Panc1 (cell line): Measurements from ENCODE around the gene MX1. TPM values are rescaled to one million over a fixed set of nuclear protein-coding genes. Genes with fewer than 3 reads are reported as not detected.

ENCODE experiments used
- ATAC-seq: fragments of 200-7000 bp; cut with Tn5 transposase; 2 replicates; pipeline ENCODE4 v1.9.1; 2020; ENCODE audit warnings: mild to moderate bottlenecking, moderate library complexity
- BruUV-seq: library from RNA; stranded (reverse); fragments of 400-500 nt; replicated peaks from 2 replicates; lab custom pipeline; 2021; lab: Mats Ljungman, UMichigan
- CTCF ChIA-PET: fragments of 300-600 bp; sonication (Branson Sonifier 250); formaldehyde crosslinking; loops from one replicate; lab custom pipeline; 2022; ENCODE audit warnings: antibody characterized with exemption; lab: Charles Lee
- POLR2A ChIA-PET: fragments of 300-600 bp; sonication (Branson Sonifier 250); formaldehyde crosslinking; loops from one replicate; lab custom pipeline; 2022; ENCODE audit warnings: antibody characterized with exemption; lab: Charles Lee
- DNase-seq: peaks from one replicate; pipeline ENCODE4 v3.0.0-alpha.2; 2010; ENCODE audit warnings: low read depth, low spot score
- H3K27ac ChIP-seq: 2 replicates; pipeline ENCODE4 v1.5.1; 2011; ENCODE audit warnings: mild to moderate bottlenecking, low read length, inconsistent platforms
- H3K27me3 ChIP-seq: fragments of 200-500 bp; sonication (Bioruptor generic); 2 replicates; pipeline ENCODE4 v1.6.0; 2014; ENCODE audit warnings: low read length, inconsistent platforms; ENCODE audit not compliant: control insufficient read depth, insufficient read depth
- H3K36me3 ChIP-seq: fragments of 200-500 bp; sonication (Bioruptor generic); 2 replicates; pipeline ENCODE4 v1.5.1; 2014; ENCODE audit warnings: inconsistent platforms, mild to moderate bottlenecking, low read length, moderate library complexity; ENCODE audit not compliant: control insufficient read depth, insufficient read depth
- H3K4me1 ChIP-seq: 2 replicates; pipeline ENCODE4 v1.5.1; 2011; ENCODE audit warnings: inconsistent platforms, mild to moderate bottlenecking, low read length, moderate library complexity; ENCODE audit not compliant: control insufficient read depth, insufficient read depth
- H3K4me3 ChIP-seq, 2 experiments: 2 replicates each; pipeline ENCODE4 v1.5.1; 2011 to 2012; ENCODE audit warnings: low read depth in 2 of 2, low read length in 2 of 2, mild to moderate bottlenecking in 2 of 2, inconsistent platforms in 1 of 2, moderate library complexity in 1 of 2
- H3K9me3 ChIP-seq: fragments of 200-500 bp; sonication (Bioruptor generic); 2 replicates; pipeline ENCODE4 v1.5.1; 2014; ENCODE audit warnings: low read depth, mild to moderate bottlenecking, inconsistent platforms, low read length, moderate library complexity; ENCODE audit not compliant: control insufficient read depth, insufficient read depth
- POLR2AphosphoS5 ChIP-seq: IDR thresholded peaks from 2 replicates; pipeline ENCODE4 v1.6.1; 2012; ENCODE audit warnings: mild to moderate bottlenecking, low read depth, low read length, moderate library complexity
- SIN3A ChIP-seq: IDR thresholded peaks from 2 replicates; pipeline ENCODE4 v1.6.1; 2012; ENCODE audit warnings: low read depth, mild to moderate bottlenecking, low read length, moderate library complexity, borderline replicate concordance; ENCODE audit not compliant: insufficient read depth
- TCF7L2 ChIP-seq: IDR thresholded peaks from 2 replicates; pipeline ENCODE4 v1.6.1; 2011; ENCODE audit warnings: mild to moderate bottlenecking, low read depth, low read length, inconsistent platforms
- in situ Hi-C: cut with HindIII; loops from 2 replicates; pipeline ENCODE4 v1.10.0; 2016; ENCODE audit warnings: low sequenced_read_pairs, low pct_unique_long_range_greater_than_20kb
- intact Hi-C: fragments of 100-400 bp; cut with micrococcal nuclease; formaldehyde crosslinking; loops from one replicate; pipeline ENCODE4 v1.10.0; 2022; ENCODE audit not compliant: unreplicated experiment
- total RNA-seq: library from RNA; stranded (reverse); gene quantifications from one replicate; pipeline ENCODE4 v1.2.1, GENCODE V29; 2021; ENCODE audit not compliant: unreplicated experiment
- TF ChIP-seq, protein P1 (sequence below): fragments of 450-650 bp; IDR thresholded peaks from 2 replicates; pipeline ENCODE4 v1.5.1; 2017; ENCODE audit warnings: mild to moderate bottlenecking
- TF ChIP-seq, protein P2 (sequence below), 2 experiments: IDR thresholded peaks; 2 replicates each; pipeline ENCODE4 v1.6.1; 2011 to 2012; ENCODE audit warnings: low read depth in 2 of 2, control low read depth in 1 of 2, low read length in 1 of 2, mild to moderate bottlenecking in 1 of 2, moderate library complexity in 1 of 2; ENCODE audit not compliant: insufficient read depth in 1 of 2

MX1 gene
- total RNA-seq, 1 experiment from 2014 or later, result 7.8 TPM

DNA sequence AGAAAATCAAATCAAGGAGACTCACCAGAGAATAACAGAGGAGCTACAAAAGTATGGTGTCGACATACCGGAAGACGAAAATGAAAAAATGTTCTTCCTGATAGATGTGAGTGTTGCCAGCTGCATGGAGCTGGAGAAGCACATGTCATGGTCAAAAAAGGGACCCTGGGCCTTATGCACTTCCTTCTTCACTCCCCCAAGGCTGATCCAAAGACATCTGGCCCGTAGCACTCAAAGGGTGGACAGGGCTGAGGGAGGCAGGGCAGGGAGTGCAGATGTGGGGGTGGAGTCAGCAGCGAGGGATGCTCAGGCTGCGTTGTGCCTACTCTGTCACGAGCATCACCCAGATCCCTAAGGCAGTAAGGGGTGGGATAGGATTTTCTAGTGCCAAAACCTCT, 19.4 kb downstream of the MX1 start:
- H3K36me3 ChIP-seq, result no peaks in the 10 kb centered on the region
- no peak overlapping the region for H3K4me3 ChIP-seq
- BruUV-seq, result no TSS peak
- ChIA-PET CTCF (no interaction called here), POLR2A (no interaction called here)
- H3K9me3 ChIP-seq, result no peaks in the 10 kb centered on the region
- ATAC-seq, result no peak
- no peak for DNase-seq
- no peak for TF ChIP-seq TCF7L2
- no peak for TF ChIP-seq SIN3A
- TF ChIP-seq, protein P1, sequence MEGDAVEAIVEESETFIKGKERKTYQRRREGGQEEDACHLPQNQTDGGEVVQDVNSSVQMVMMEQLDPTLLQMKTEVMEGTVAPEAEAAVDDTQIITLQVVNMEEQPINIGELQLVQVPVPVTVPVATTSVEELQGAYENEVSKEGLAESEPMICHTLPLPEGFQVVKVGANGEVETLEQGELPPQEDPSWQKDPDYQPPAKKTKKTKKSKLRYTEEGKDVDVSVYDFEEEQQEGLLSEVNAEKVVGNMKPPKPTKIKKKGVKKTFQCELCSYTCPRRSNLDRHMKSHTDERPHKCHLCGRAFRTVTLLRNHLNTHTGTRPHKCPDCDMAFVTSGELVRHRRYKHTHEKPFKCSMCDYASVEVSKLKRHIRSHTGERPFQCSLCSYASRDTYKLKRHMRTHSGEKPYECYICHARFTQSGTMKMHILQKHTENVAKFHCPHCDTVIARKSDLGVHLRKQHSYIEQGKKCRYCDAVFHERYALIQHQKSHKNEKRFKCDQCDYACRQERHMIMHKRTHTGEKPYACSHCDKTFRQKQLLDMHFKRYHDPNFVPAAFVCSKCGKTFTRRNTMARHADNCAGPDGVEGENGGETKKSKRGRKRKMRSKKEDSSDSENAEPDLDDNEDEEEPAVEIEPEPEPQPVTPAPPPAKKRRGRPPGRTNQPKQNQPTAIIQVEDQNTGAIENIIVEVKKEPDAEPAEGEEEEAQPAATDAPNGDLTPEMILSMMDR, result no peak
- TF ChIP-seq, protein P2, sequence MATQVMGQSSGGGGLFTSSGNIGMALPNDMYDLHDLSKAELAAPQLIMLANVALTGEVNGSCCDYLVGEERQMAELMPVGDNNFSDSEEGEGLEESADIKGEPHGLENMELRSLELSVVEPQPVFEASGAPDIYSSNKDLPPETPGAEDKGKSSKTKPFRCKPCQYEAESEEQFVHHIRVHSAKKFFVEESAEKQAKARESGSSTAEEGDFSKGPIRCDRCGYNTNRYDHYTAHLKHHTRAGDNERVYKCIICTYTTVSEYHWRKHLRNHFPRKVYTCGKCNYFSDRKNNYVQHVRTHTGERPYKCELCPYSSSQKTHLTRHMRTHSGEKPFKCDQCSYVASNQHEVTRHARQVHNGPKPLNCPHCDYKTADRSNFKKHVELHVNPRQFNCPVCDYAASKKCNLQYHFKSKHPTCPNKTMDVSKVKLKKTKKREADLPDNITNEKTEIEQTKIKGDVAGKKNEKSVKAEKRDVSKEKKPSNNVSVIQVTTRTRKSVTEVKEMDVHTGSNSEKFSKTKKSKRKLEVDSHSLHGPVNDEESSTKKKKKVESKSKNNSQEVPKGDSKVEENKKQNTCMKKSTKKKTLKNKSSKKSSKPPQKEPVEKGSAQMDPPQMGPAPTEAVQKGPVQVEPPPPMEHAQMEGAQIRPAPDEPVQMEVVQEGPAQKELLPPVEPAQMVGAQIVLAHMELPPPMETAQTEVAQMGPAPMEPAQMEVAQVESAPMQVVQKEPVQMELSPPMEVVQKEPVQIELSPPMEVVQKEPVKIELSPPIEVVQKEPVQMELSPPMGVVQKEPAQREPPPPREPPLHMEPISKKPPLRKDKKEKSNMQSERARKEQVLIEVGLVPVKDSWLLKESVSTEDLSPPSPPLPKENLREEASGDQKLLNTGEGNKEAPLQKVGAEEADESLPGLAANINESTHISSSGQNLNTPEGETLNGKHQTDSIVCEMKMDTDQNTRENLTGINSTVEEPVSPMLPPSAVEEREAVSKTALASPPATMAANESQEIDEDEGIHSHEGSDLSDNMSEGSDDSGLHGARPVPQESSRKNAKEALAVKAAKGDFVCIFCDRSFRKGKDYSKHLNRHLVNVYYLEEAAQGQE (IDR thresholded peaks at IDR 0.05; ENCODE audit: insufficient read depth in 1 of 2, low read depth in 2 of 2, low read length in 1 of 2), result no peak
- TF ChIP-seq POLR2AphosphoS5, result no peak
- H3K4me1 ChIP-seq, result no peaks in the 10 kb centered on the region
- in situ Hi-C loops, result no loop called here
- H3K27ac ChIP-seq, result no peak overlapping the region
- intact Hi-C loops, result no loop called here
- no peaks in the 10 kb centered on the region for H3K27me3 ChIP-seq

DNA sequence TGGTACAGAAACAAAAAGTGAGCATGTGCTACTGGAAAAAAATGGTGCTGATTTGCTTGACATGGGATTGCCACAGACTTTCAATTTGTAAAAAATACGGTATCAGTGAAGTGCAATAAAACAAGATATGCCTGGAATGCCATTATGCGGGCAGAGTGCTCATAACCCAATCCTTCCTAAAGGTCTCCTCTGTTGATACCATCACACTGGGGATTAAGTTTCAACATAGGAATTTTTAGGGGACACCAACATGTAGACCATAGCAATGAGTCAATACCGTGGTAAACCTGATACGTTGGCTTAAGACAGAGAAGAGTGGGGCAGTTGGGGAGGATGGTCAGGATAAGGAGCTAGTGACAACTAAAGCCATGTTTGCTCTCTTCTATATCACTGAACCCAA, 20.5 kb downstream of the MX1 start:
- in situ Hi-C loops, result no loop called here
- H3K4me3 ChIP-seq, result no peak overlapping the region

More for the DNA sequence above, 20.5 kb downstream of the MX1 start:
- CTCF ChIA-PET, result no interaction called here
- TF ChIP-seq, protein P2 (IDR thresholded peaks at IDR 0.05; ENCODE audit: insufficient read depth in 1 of 2, low read depth in 2 of 2, low read length in 1 of 2), result no peak
- TF ChIP-seq SIN3A (no peak), POLR2AphosphoS5 (no peak), TCF7L2 (no peak)
- TF ChIP-seq, protein P1, result no peak
- ATAC-seq (no peak), DNase-seq (no peak)
- Histone ChIP-seq H3K27me3 (no peaks in the 10 kb centered on the region), H3K36me3 (no peaks in the 10 kb centered on the region), H3K4me1 (no peaks in the 10 kb centered on the region), H3K27ac (no peak overlapping the region), H3K9me3 (no peaks in the 10 kb centered on the region)
- POLR2A ChIA-PET, result no interaction called here
- intact Hi-C loops, result no loop called here
- no TSS peak for BruUV-seq
